Adipocyte (in vitro differentiated cells): ENCODE measurements around the gene CYB5R4.

Experiments
- DNase-seq: peaks from one replicate; pipeline ENCODE4 v3.0.0-alpha.2; 2015; ENCODE audit warnings: low read depth
- H3K27me3 ChIP-seq: replicated peaks from 2 replicates; pipeline ENCODE4 v1.7.0; 2013; ENCODE audit warnings: mild to moderate bottlenecking, low read length, moderate library complexity; ENCODE audit not compliant: control insufficient read depth, insufficient read depth
- H3K36me3 ChIP-seq: 2 replicates; pipeline ENCODE4 v1.7.0; 2013; ENCODE audit warnings: low read length, mild to moderate bottlenecking, moderate library complexity; ENCODE audit not compliant: control insufficient read depth, insufficient read depth, severe bottlenecking
- H3K4me1 ChIP-seq: 2 replicates; pipeline ENCODE4 v1.7.0; 2013; ENCODE audit warnings: mild to moderate bottlenecking, low read length, moderate library complexity; ENCODE audit not compliant: control insufficient read depth, insufficient read depth
- H3K4me3 ChIP-seq: 2 replicates; pipeline ENCODE4 v1.7.0; 2013; ENCODE audit warnings: mild to moderate bottlenecking, low read length, moderate library complexity
- H3K9ac ChIP-seq: 2 replicates; pipeline ENCODE4 v1.7.0; 2013; ENCODE audit warnings: mild to moderate bottlenecking, low read length, moderate library complexity
- H3K9me3 ChIP-seq: 2 replicates; pipeline ENCODE4 v1.7.0; 2013; ENCODE audit warnings: mild to moderate bottlenecking, low read length, moderate library complexity; ENCODE audit not compliant: control insufficient read depth

Gene CYB5R4

DNA sequence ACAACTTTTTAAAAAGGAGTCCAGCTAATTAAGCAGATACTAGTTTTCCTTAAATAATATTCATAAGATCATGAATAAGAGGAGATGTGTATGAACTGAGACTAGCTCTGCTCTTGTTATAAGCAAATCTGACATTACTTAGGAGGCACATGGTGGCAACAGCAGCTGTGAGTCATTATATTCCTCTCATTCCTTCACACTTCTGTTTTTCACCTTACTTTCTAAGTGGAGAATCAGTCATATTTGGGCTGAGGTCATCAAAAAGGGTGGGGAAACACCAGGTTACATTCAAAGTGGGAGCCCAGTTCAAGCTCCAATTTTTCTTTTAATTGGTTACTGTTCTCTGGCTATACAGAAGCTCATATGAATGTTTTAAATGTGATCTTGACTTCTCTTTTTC, 12.3 kb upstream of the CYB5R4 start:
- no peaks in the 10 kb centered on the region for H3K9me3 ChIP-seq
- H3K4me1 ChIP-seq, result no peaks in the 10 kb centered on the region
- no peak overlapping the region for H3K9ac ChIP-seq
- no peak overlapping the region for H3K4me3 ChIP-seq
- H3K36me3 ChIP-seq, result no peaks in the 10 kb centered on the region
- H3K27me3 ChIP-seq, result peaks cover 22% of the 10 kb centered on the region
- no peak for DNase-seq

DNA sequence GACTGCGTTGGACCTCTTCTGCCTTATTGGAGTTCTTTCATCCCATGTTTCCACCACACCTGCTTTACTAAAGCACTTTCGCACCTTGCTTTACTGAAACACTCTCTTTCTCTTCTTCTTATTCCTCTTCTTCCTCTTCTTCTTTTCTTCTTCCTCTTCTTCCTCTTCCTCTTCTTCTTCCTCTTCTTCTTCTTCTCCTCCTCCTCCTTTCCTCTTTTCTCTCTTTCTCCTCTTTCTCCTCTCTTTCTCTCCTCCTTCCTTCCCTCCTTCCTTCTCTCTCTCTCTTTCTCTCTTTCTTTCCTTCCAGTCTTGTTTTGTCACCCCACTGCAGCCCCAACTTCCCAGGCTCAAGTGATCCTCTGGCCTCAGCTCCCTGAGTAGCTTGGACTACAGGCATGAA, 10.4 kb upstream of the CYB5R4 start:
- H3K36me3 ChIP-seq, result no peaks in the 10 kb centered on the region
- no peak overlapping the region for H3K9ac ChIP-seq
- DNase-seq, result no peak
- peaks cover 40% of the 10 kb centered on the region for H3K27me3 ChIP-seq
- H3K4me3 ChIP-seq, result no peak overlapping the region
- no peaks in the 10 kb centered on the region for H3K9me3 ChIP-seq
- peaks cover 7% of the 10 kb centered on the region for H3K4me1 ChIP-seq

DNA sequence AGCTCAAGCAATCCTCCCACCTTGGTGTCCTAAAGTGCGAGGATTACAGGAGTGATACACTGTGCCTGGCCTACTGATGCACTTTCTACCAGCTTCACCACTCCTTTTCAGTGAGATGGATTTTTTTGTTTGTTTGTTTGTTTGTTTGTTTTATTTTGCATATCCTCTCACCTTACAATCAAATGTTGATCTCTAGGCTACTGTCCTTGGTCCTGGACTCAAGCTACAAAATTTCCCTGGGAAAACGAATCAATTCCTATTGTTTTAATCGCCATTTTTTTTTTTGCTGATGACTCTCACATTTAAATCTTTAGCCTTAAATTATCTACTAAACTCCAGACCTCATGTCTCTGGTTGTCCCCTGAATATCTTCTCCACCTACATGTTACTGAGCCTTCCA, 9.9 kb upstream of the CYB5R4 start:
- DNase-seq, result no peak
- no peaks in the 10 kb centered on the region for H3K9me3 ChIP-seq
- H3K4me3 ChIP-seq, result no peak overlapping the region
- no peaks in the 10 kb centered on the region for H3K36me3 ChIP-seq
- no peak overlapping the region for H3K9ac ChIP-seq
- H3K4me1 ChIP-seq, result peaks cover 7% of the 10 kb centered on the region
- H3K27me3 ChIP-seq, result peaks cover 43% of the 10 kb centered on the region

DNA sequence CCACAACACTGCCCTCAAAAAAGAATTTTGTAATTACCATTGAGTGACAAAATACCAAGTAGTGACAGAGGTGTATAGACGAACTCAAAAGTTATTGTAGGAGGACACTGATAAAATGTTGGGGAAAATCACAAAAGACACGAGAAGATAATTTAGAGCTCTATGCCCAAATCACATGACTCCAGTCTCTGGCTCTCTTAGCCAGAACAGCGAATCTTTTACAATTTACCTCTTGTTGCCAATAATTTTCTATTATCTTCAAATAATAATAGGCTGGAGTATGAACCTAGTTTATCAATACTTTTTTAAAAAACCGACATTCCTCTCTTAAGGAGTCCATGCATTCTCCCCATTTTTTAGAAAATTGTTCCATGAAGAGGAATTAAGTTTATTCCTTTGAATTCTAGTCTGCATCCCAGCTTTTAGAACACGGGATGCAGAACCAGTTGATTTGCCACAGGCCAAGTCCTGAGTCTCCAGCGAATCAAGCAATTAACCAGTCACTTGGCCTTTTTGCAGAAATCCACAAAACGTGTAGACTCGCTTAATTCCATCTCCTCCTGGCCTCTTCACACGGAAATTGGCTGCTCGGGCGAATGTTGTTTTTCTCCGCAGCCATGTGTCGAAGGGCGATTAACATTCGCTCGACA, 6.8 kb upstream of the CYB5R4 start:
- H3K27me3 ChIP-seq, result peaks cover 47% of the 10 kb centered on the region
- H3K9me3 ChIP-seq, result no peaks in the 10 kb centered on the region
- no peaks in the 10 kb centered on the region for H3K36me3 ChIP-seq
- H3K4me3 ChIP-seq, result peak overlapping the region; percentile 78
- H3K9ac ChIP-seq, result no peak overlapping the region
- peaks cover 7% of the 10 kb centered on the region for H3K4me1 ChIP-seq
- no peak for DNase-seq

DNA sequence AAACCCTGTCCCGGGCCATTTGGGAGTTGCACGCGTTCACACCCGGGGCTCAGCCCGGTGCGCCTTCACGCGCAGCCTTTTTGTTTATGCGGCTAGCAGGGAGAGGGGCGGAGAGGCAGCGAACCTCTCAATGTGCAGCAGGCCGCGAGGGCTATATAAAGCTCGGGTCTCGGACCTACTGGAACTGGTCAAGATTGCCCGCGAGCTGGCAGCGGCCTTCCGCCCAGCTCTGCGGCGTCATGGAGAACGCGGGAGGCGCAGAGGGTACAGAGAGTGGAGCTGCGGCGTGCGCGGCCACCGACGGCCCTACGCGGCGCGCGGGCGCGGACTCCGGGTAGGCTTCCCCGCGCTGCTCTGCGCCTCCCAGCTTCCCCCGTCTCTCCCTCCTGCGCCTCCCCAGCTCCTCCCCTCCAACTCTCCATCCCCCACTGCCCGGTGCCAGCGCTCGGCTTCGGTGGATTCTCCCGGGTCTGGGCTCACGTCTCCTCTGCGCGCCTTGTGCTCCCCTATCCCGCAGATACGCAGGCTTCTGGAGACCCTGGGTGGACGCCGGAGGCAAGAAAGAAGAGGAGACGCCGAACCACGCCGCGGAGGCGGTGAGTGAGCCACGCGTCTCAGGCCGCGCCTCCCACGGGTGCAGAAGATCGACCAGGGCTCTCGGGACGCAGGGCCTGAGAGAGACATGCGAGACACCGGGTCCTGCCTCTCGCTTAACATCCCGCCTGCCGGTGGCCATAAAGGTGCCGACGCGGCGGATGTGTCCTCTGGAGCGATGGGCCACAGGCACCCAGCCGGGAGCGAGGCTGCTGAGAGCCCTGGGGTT, 6.1 kb upstream of the CYB5R4 start, which contains the start of gene RIPPLY2:
Gene RIPPLY2 (plus strand): TSS at position 183 of the 823 bp plus-strand sequence. CDS start 57 bp downstream, at position 240.
- H3K4me1 ChIP-seq, result peaks cover 7% of the 10 kb centered on the region
- no peaks in the 10 kb centered on the region for H3K36me3 ChIP-seq
- H3K27me3 ChIP-seq, result peaks cover 47% of the 10 kb centered on the region
- DNase-seq, result peak; percentile 28
- H3K4me3 ChIP-seq, result peak within 1 kb of the TSS; percentile 78
- no peaks in the 10 kb centered on the region for H3K9me3 ChIP-seq
- no peak within 1 kb of the TSS for H3K9ac ChIP-seq

DNA sequence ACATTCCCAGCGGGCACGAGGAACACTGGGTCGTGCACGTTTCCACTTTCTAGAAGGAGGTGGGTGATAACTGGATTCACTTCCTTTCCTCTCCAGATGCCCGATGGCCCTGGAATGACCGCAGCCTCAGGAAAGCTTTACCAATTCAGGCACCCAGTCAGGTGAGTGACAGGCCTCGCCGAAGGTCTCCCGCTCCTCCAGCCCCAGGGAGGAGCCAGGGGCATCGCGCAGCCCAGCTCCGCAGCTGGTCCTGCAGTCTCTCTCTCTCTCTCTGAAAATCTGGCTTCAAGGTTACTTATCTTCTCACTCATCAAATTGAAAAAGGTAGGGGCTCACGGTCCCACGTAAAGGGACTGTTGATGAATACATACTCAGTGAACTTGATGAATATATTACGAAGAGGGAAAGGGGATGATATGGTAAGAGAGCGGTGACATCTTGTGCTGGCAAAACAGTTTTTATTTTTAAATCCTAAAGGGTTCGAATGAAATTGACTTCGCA, 5.4 kb upstream of the CYB5R4 start:
- Histone ChIP-seq H3K4me3 (peak overlapping the region; percentile 78), H3K9me3 (no peaks in the 10 kb centered on the region), H3K27me3 (peaks cover 47% of the 10 kb centered on the region), H3K9ac (no peak overlapping the region), H3K4me1 (peaks cover 10% of the 10 kb centered on the region), H3K36me3 (no peaks in the 10 kb centered on the region)
- DNase-seq, result no peak

DNA sequence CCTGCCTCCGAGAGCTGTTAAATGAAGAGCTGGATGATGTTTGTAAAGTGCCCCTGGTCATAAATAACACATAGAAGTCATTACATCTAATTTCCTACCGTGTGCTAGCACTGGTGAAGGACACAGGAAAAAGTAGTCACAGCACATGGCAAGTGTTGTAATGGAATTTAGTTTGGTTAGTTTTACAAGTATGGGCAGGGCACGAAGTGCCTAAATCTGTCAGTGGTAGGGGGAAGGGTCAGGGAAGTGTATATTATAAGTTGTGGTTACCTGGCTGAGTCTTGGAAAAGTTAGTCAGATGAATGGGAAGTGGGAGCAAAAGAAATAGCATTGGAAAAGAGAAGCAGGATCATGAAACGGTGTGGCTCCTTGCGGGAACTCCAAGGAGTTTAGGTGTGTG, 4.7 kb upstream of the CYB5R4 start:
- Histone ChIP-seq H3K4me1 (peaks cover 12% of the 10 kb centered on the region), H3K36me3 (no peaks in the 10 kb centered on the region), H3K9ac (no peak overlapping the region), H3K4me3 (no peak overlapping the region), H3K27me3 (peaks cover 47% of the 10 kb centered on the region), H3K9me3 (no peaks in the 10 kb centered on the region)
- no peak for DNase-seq

DNA sequence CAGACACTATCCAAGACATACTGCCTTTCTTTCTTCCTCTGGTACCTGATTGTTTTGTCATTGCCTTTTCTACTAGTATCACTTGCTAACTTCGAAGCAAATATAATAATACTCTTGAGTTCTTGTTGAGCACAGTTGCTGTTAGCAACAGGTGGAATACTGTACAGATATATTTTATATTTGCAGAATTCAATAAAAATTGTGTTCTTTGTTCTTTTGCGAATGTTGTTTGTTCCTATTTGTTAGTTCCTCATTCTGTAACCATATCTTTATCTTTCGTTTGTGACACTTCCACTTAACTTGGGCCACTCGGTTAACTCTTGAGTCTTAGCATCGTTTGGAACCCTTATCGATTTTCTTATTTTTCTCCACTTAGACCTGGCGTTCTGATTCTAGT, 868 bp downstream of the CYB5R4 start:
- peak overlapping the region; percentile 95 for H3K4me3 ChIP-seq
- peaks cover 13% of the 10 kb centered on the region for H3K4me1 ChIP-seq
- peak overlapping the region; percentile 91 for H3K9ac ChIP-seq
- H3K9me3 ChIP-seq, result no peaks in the 10 kb centered on the region
- DNase-seq, result no peak
- H3K27me3 ChIP-seq, result peaks cover 2% of the 10 kb centered on the region
- peaks cover 13% of the 10 kb centered on the region for H3K36me3 ChIP-seq

DNA sequence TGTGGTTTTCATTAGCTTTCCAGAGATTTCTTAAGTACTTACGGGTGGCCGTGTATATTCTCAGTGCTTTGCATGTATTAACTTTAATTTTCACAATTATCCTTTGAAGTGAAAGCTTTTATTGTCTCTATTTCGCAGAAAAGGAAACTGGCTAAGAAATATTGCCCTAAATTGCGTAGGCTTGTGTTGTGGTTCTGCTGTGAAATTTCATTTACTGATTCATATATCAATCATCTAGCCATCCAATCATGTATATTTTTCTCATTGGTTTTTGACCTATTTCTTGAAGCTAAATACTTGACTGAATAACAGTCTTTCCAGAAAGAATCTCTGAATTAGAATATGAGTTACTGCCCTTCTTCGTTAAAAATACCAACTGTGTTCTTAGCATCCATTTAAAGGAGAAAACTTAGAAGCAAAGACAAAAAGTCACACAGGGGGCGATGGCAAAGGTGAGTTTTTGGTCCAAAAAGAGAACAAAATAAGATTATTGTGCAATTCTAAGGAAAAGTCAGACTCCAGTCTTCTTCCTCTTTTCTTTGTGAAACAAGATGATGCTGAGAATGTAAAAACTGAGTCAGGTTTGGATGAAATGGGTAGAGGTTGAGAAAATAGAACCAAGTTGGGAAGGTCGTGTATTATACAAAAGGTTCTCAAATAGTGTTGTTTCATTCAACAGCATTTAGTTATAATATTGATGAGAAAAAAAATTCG, 1.4 kb downstream of the CYB5R4 start:
- peaks cover 13% of the 10 kb centered on the region for H3K36me3 ChIP-seq
- no peaks in the 10 kb centered on the region for H3K9me3 ChIP-seq
- H3K4me1 ChIP-seq, result peaks cover 13% of the 10 kb centered on the region
- H3K4me3 ChIP-seq, result peak overlapping the region; percentile 95
- H3K27me3 ChIP-seq, result no peaks in the 10 kb centered on the region
- H3K9ac ChIP-seq, result no peak overlapping the region
- DNase-seq, result no peak

DNA sequence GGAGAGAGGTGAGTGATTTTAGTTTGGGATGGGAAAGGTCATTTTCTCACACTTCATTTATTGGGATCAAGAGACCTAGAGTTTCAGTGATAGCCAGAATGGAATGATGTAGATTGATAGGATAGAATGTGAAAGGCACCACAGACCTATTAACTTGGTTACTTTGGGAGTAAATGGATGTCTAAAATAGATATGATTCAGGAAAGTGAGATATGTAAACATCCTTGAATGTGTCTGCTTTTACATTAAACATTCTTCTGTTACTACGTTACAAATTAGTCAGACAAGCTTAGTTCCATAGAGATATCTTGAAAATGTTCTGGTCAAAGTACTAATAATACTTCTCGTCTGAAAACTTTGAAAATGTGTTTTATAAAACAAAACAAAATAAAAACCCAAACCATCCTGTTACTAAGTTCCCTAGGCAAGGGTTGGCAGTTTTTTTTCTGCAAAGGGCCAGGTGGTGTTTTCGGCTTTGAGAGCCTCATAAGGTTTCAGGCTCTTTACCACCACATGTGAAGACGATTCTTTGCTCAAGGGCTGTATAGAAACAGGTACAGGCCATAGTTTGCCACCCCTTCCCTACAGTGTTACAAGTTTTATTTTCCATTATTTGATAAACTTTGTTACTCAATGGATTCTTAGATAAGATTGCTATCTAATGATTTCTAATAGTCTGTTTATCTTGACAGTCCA, 3.4 kb downstream of the CYB5R4 start:
- no peak for DNase-seq
- peaks cover 13% of the 10 kb centered on the region for H3K4me1 ChIP-seq
- H3K4me3 ChIP-seq, result no peak overlapping the region
- H3K36me3 ChIP-seq, result peaks cover 13% of the 10 kb centered on the region
- H3K9me3 ChIP-seq, result no peaks in the 10 kb centered on the region
- H3K27me3 ChIP-seq, result no peaks in the 10 kb centered on the region
- H3K9ac ChIP-seq, result no peak overlapping the region
